Measurements from ENCODE around the gene ZNF212.

DNA sequence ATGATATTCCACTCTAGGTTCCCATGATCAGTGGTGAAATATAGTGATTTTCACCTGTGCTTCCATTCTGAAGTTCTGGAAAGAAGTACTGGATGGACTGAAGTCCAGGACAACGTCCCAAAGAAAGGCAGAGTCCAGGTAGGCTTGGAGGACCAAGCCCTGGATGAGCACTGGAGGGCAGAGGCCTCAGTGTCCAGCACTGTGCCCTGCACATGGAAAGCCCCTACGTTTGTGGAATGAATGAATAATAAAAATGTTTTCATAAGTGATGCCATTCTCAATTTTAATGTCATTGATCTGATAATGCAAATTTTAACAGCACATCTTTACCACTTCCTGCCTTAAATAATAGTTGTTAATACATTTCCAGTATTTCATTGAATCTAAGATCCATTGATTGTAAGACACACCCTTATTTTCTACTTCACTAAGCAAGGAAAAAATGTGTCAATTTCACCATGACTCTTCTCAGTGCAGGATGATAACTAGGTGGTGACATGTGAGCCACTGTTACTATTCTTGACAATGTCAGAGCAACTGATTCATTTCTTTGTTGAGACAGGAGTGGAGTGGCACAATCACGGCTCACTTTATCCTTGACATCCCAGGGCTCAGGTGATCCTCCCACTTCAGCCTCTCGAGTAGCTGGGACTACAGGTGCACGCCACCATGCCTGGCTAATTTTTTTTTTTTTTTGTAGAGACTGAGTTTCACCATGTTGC lies 57.7 kb downstream of the ZNF212 start:
- TF ChIP-seq, protein P1, sequence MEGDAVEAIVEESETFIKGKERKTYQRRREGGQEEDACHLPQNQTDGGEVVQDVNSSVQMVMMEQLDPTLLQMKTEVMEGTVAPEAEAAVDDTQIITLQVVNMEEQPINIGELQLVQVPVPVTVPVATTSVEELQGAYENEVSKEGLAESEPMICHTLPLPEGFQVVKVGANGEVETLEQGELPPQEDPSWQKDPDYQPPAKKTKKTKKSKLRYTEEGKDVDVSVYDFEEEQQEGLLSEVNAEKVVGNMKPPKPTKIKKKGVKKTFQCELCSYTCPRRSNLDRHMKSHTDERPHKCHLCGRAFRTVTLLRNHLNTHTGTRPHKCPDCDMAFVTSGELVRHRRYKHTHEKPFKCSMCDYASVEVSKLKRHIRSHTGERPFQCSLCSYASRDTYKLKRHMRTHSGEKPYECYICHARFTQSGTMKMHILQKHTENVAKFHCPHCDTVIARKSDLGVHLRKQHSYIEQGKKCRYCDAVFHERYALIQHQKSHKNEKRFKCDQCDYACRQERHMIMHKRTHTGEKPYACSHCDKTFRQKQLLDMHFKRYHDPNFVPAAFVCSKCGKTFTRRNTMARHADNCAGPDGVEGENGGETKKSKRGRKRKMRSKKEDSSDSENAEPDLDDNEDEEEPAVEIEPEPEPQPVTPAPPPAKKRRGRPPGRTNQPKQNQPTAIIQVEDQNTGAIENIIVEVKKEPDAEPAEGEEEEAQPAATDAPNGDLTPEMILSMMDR (IDR thresholded peaks at IDR 0.05): no peak
- no peak for TF ChIP-seq POLR2A (IDR thresholded peaks at IDR 0.05)

Data from esophagus squamous epithelium (tissue), 4 donors.